ENCODE data around the gene BABAM1. TPM values are rescaled to one million over a fixed set of nuclear protein-coding genes. Genes with fewer than 3 reads are reported as not detected.
A peak's percentile ranks its signal among the peaks of the same experiment; 100 is the strongest.

The BABAM1 gene
- total and polyA plus RNA-seq, 2 of the 4 experiments (the other 2 are of a cell fraction): 95.1 to 101 TPM

DNA sequence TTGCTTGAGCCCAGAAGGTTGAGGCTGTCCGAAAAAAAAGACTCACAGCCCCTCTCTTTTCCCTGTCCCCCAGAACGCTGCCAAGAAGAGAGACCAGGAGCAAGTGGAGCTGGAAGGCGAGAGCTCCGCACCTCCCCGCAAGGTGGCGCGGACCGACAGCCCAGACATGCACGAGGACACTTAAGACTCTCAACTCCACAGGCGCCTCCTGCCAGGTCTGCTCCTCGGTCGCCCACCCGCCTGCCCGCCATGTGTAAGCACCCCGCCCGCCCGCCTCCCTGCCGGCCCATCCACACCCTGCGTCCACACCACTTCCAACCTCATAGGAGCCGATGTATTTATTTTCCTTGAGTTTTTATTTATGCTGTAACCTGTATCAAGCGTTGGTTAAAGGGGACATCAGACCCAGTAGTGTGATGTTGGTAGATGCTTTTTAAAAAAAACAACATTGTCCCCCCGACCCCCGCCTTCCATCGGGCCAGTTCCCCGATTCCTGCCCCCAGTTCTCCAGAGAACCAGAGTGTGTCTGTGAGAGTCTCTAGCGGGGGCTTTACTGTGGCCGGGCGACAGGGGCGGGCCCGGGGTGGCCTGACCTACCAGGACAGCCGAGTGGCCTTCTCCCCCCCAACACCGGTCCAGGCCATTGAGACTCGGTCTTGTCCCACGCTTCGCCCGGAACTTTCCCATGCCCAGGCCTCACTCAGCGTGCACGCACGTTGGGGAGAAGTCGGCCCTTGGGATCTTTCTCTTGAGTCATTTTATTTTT lies 52.4 kb downstream of the BABAM1 start:
- Histone ChIP-seq H2BK20ac (ENCODE audit: low read depth, low read length) (no peak overlapping the region), H3K4ac (ENCODE audit: low read depth, low read length) (no peak overlapping the region), H4K8ac (ENCODE audit: low read depth in 2 of 2, low read length in 2 of 2) (no peak overlapping the region), H3K9me1 (ENCODE audit: insufficient read depth, low read length) (no peaks in the 10 kb centered on the region), H4K91ac (ENCODE audit: insufficient read depth, low read depth, low read length) (no peak overlapping the region), H3K79me1 (ENCODE audit: low read depth in 1 of 2, low read length in 2 of 2) (peaks cover 8 to 19% of the 10 kb centered on the region in 2 experiments), H2BK5ac (ENCODE audit: low read depth, low read length, poor library complexity, severe bottlenecking) (no peak overlapping the region), H3K56ac (ENCODE audit: extremely low read depth, insufficient read depth, low read length) (no peak overlapping the region), H2BK15ac (ENCODE audit: low read depth, low read length) (no peak overlapping the region), H3K18ac (ENCODE audit: low read depth, low read length) (no peak overlapping the region), H3K36me3 (ENCODE audit: control insufficient read depth, insufficient read depth, low read length) (peaks cover 49% of the 10 kb centered on the region), H2AK5ac (ENCODE audit: low read depth, low read length) (no peak overlapping the region), H3K23ac (ENCODE audit: low read depth, low read length) (no peak overlapping the region), H3K4me3 (ENCODE audit: insufficient read depth, low read depth, low read length) (no peak overlapping the region), H2AK9ac (replicated peaks; ENCODE audit: low read depth, low read length, poor library complexity) (no peak overlapping the region), H3K27me3 (ENCODE audit: control insufficient read depth, insufficient read depth, low read length) (no peaks in the 10 kb centered on the region), H2BK120ac (ENCODE audit: low read depth, low read length) (no peak overlapping the region), H2AFZ (replicated peaks; ENCODE audit: low read length, poor library complexity) (no peak overlapping the region), H4K20me1 (ENCODE audit: insufficient read depth, low read length) (peaks cover 8% of the 10 kb centered on the region; the same call in 1 of the 2 replicates), H3K14ac (replicated peaks; ENCODE audit: low read depth, low read length) (no peak overlapping the region), H3K27ac (ENCODE audit: insufficient read depth, low read length) (no peak overlapping the region), H3K9ac (ENCODE audit: low read depth, low read length) (no peak overlapping the region), H3K4me1 (ENCODE audit: control insufficient read depth, insufficient read depth, low read length) (no peaks in the 10 kb centered on the region), H3K9me3 (ENCODE audit: control insufficient read depth, insufficient read depth, low read length) (no peaks in the 10 kb centered on the region), H4K5ac (ENCODE audit: low read depth, low read length) (no peak overlapping the region), H3K4me2 (ENCODE audit: low read depth, low read length) (no peak overlapping the region)
- dilution Hi-C loops (cut with HindIII; ENCODE audit: low sequenced_read_pairs, unreplicated experiment): no loop called here
- ChIA-PET POLR2A (ENCODE audit: unreplicated experiment) (no interaction called here), CTCF (no interaction called here)
- TSS peak; percentile 73 for BruUV-seq (replicated peaks)
- intact Hi-C loops (cut with micrococcal nuclease): no loop called here
- ATAC-seq (ENCODE audit: low read depth) (no peak), DNase-seq (no peak)
- TF ChIP-seq MAZ (IDR thresholded peaks at IDR 0.05; ENCODE audit: borderline replicate concordance, low read depth, low read length) (no peak), NFE2L2 (IDR thresholded peaks at IDR 0.05; ENCODE audit: low read depth, low read length) (no peak), CHD1 (IDR thresholded peaks at IDR 0.05; ENCODE audit: low read depth, low read length) (no peak), RAD21 (IDR thresholded peaks at IDR 0.05; ENCODE audit: low read length) (no peak)
- WGBS, 2 experiments (ENCODE audit: extremely low coverage in 2 of 2, insufficient read length in 1 of 2): 89% methylated on average over 5 of the region's 40 CpGs; no CpG with 5 or more reads in 1 of the 2 experiments
- in situ Hi-C loops (cut with MboI; ENCODE audit: low sequenced_read_pairs): no loop called here
